ENCODE measurements around the gene KRT75. TPM values are rescaled to one million over a fixed set of nuclear protein-coding genes. Genes with fewer than 3 reads are reported as not detected.

Gene KRT75
- total RNA-seq, 3 donors from 2014 or later: not detected

- Histone ChIP-seq H3K36me3 (no peaks in the 10 kb centered on the region), H3K4me1 (no peaks in the 10 kb centered on the region), H3K4me3 (no peak overlapping the region), H3K9me3 (no peaks in the 10 kb centered on the region), H3K27ac (no peak overlapping the region), H3K27me3 (no peaks in the 10 kb centered on the region)
- DNase-seq (ENCODE audit: low spot score in 2 of 2): no peak
- intact Hi-C loops (cut with DNase I; ENCODE audit: low total_unique reads): no loop called here
- TF ChIP-seq POLR2AphosphoS5 (IDR thresholded peaks at IDR 0.05) (no peak), POLR2A (IDR thresholded peaks at IDR 0.05) (no peak), CTCF (IDR thresholded peaks at IDR 0.05) (no peak)
These were observed 50.8 kb downstream of the KRT75 start for GRCh38 chr12:52383331-52383730.

- Histone ChIP-seq H3K4me1 (no peaks in the 10 kb centered on the region), H3K27me3 (no peaks in the 10 kb centered on the region), H3K4me3 (no peak overlapping the region), H3K27ac (no peak overlapping the region), H3K36me3 (no peaks in the 10 kb centered on the region), H3K9me3 (no peaks in the 10 kb centered on the region)
- TF ChIP-seq POLR2AphosphoS5 (IDR thresholded peaks at IDR 0.05): no peak
- no peak for TF ChIP-seq CTCF (IDR thresholded peaks at IDR 0.05)
- no peak for TF ChIP-seq POLR2A (IDR thresholded peaks at IDR 0.05)
- intact Hi-C loops (cut with DNase I; ENCODE audit: low total_unique reads): no loop called here
- no peak for DNase-seq (ENCODE audit: low spot score in 2 of 2)
These were observed 51.3 kb downstream of the KRT75 start for GRCh38 chr12:52382854-52383253.

GRCh38 chr12:52381206-52381605, 53.0 kb downstream of the KRT75 start:
- H3K36me3 ChIP-seq: no peaks in the 10 kb centered on the region

GRCh38 chr12:52380271-52380694, 53.9 kb downstream of the KRT75 start:
- H3K27me3 ChIP-seq: no peaks in the 10 kb centered on the region
- H3K4me1 ChIP-seq: no peaks in the 10 kb centered on the region
- H3K36me3 ChIP-seq: no peaks in the 10 kb centered on the region
- no peak overlapping the region for H3K4me3 ChIP-seq
- intact Hi-C loops (cut with DNase I; ENCODE audit: low total_unique reads): no loop called here
- TF ChIP-seq POLR2AphosphoS5 (IDR thresholded peaks at IDR 0.05) (no peak), CTCF (IDR thresholded peaks at IDR 0.05) (peak in 2 of 3 donors; percentile 35 to 57)
- H3K9me3 ChIP-seq: no peaks in the 10 kb centered on the region
- DNase-seq (ENCODE audit: low spot score in 2 of 2): peak; percentile 57 to 62
- no peak overlapping the region for H3K27ac ChIP-seq

More at GRCh38 chr12:52381206-52381605, 53.0 kb downstream of the KRT75 start:
- intact Hi-C loops (cut with DNase I; ENCODE audit: low total_unique reads): no loop called here
- Histone ChIP-seq H3K4me3 (no peak overlapping the region), H3K27ac (no peak overlapping the region), H3K27me3 (no peaks in the 10 kb centered on the region), H3K4me1 (no peaks in the 10 kb centered on the region), H3K9me3 (no peaks in the 10 kb centered on the region)
- no peak for TF ChIP-seq CTCF (IDR thresholded peaks at IDR 0.05)
- no peak for TF ChIP-seq POLR2A (IDR thresholded peaks at IDR 0.05)
- TF ChIP-seq POLR2AphosphoS5 (IDR thresholded peaks at IDR 0.05): no peak
- no peak for DNase-seq (ENCODE audit: low spot score in 2 of 2)

GRCh38 chr12:52379536-52379935, 54.6 kb downstream of the KRT75 start:
- H3K4me1 ChIP-seq: no peaks in the 10 kb centered on the region
- H3K27me3 ChIP-seq: no peaks in the 10 kb centered on the region
- no peak for DNase-seq (ENCODE audit: low spot score in 2 of 2)
- no peak for TF ChIP-seq CTCF (IDR thresholded peaks at IDR 0.05)
- TF ChIP-seq POLR2A (IDR thresholded peaks at IDR 0.05): no peak
- no peak for TF ChIP-seq POLR2AphosphoS5 (IDR thresholded peaks at IDR 0.05)
- H3K9me3 ChIP-seq: no peaks in the 10 kb centered on the region
- H3K27ac ChIP-seq: no peak overlapping the region
- no peak overlapping the region for H3K4me3 ChIP-seq
- intact Hi-C loops (cut with DNase I; ENCODE audit: low total_unique reads): no loop called here
- H3K36me3 ChIP-seq: no peaks in the 10 kb centered on the region
